GM21381 (cell line): Measurements from ENCODE around the gene RFX6.

Experiments
- ATAC-seq: cut with Tn5 transposase; IDR thresholded peaks from one replicate; pipeline ENCODE4 v1.9.1; 2021; ENCODE audit warnings: mild to moderate bottlenecking, moderate library complexity; ENCODE audit not compliant: unreplicated experiment

Gene RFX6

GRCh38 chr6:116894669-116895068 lies 17.6 kb downstream of the RFX6 start:
- ATAC-seq, result no peak

DNA sequence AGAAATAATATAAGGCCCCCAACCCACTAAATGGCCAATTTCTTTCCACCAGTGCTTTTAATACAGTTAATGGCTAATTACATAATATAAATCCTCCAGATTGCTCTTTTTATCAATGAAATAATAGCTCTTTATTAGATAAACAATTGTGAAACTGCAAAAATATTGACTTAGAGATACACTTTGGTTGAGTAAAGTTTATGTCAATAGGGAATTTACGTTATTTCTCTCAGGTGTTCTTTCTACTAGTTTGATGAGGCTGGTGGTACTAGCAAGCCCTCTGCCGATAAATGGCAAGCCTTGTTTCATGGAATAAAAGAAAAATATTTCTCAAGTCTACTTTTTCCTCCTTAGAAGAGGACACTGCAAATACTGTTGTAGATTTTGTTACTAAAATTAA lies 18.9 kb downstream of the RFX6 start:
- ATAC-seq, result no peak

- ATAC-seq, result no peak
Observed at GRCh38 chr6:116902634-116903033, 25.6 kb downstream of the RFX6 start.

GRCh38 chr6:116922853-116923548 lies 46.0 kb downstream of the RFX6 start:
- no peak for ATAC-seq

GRCh38 chr6:116924245-116924644 lies 47.2 kb downstream of the RFX6 start:
- ATAC-seq, result no peak

DNA sequence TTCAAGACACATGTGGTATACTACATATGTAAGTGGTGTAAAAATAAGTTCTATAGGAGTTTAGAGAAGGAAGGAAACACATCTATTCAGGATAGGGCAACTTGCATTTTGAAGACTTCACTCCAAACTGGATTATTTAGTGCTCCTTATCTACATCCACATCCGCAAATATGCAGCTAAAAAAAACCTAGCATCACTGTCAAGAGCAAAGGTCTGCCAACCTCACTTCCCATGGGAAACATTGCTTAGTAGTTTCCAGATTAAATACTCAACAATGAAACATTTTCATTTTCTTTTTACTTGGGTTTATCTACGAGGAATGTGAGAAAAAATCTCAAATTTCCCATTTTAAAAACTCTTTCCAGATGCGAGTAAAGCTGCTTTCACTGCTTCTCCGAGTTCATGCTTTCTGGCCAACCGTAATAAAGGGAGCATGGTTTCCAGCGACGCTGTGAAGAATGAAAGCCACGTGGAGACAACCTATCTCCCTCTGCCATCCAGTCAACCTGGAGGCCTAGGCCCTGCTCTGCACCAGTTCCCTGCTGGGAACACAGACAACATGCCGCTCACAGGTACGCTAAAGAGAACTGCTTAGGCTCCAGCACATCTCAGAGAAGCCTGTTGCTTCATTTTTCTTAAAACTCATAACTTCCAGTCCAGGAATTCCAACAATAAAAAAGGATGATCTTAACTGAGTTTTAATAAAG lies 48.2 kb downstream of the RFX6 start:
- no peak for ATAC-seq

- no peak for ATAC-seq
Observed at GRCh38 chr6:116928677-116929076, 51.6 kb downstream of the RFX6 start.

- ATAC-seq, result no peak
Observed at GRCh38 chr6:116929825-116930224, 52.8 kb downstream of the RFX6 start.

DNA sequence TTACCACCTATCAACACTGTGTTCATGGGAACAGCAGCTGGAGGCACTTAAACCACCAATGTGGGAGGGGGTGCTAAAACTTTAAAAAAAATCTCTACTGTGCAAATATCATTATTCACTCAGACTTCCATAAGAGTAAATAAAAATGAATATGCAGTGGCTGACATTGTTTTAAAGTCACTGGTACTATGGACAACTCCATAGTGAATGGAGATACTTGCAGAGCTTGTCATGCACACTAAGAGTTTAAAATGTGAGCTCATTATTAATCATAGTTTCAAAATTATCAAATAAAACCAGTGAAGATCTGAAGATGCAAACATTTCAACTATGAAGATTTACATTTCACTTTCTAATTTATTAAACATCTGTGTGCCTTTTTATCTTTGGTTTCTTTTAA lies 54.4 kb downstream of the RFX6 start:
- no peak for ATAC-seq

DNA sequence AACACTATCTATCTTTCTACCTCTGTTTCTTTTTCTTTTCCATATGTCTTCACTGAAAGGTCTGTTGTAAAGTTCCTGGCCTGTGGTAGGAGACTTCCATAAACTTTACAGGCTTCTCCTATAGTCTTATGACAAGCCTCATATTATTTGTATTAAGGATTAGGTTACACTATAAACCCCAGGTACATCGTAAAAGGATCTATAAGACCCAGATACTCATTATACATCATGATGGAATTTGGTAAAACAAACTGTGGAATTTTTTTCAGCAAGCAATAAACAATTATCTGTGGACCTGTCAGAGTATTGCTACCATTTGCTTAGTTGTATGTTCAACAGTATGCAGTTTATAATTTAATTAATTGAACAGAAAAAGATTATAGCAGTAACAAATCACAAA lies 55.5 kb downstream of the RFX6 start:
- ATAC-seq, result no peak

DNA sequence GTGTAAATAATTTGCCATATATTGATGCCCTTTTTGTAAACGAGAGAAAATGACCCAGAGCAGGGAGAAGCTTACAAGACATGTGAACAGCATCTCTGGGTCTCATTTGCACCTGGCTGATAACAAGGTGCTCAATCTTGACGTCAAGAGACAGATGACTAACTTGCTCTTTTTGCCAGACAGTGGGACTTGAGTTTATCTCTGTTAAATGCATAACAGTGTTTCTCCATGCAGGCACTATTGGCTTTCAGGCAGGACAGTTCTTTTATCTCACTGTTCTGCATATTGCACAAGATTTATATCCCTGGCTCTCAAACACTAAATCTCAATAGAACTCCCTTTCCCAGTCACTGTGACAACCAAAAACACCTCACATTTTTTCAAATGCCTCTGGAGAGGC lies 56.4 kb downstream of the RFX6 start:
- ATAC-seq, result no peak

- ATAC-seq, result no peak
Observed at GRCh38 chr6:116938305-116938704, 61.3 kb downstream of the RFX6 start.

- ATAC-seq, result no peak
Observed at GRCh38 chr6:116941727-116942126, 64.7 kb downstream of the RFX6 start.

DNA sequence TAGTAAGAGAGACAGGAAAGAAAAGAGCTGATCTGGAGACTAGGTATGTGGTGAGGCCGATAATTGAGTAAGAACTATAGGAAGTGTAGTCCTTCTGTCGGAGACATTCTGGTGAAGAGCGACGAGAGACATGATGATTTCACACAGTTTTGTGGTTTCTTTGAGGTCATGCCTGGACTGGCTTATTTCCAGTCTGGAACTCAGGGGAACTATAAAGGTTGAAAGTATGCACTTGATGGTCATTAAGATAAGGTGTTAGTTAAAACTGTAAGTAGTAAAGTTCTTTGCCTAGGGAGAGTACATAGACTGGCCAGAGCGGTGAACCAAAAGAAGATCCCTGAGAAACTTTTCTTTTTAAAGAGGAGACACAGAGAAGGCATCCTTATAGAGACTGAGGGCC lies 68.8 kb downstream of the RFX6 start:
- ATAC-seq, result no peak

GRCh38 chr6:116948533-116949304 lies 71.7 kb downstream of the RFX6 start:
- ATAC-seq, result no peak

- no peak for ATAC-seq
Observed at GRCh38 chr6:116949964-116950363, 72.9 kb downstream of the RFX6 start.

DNA sequence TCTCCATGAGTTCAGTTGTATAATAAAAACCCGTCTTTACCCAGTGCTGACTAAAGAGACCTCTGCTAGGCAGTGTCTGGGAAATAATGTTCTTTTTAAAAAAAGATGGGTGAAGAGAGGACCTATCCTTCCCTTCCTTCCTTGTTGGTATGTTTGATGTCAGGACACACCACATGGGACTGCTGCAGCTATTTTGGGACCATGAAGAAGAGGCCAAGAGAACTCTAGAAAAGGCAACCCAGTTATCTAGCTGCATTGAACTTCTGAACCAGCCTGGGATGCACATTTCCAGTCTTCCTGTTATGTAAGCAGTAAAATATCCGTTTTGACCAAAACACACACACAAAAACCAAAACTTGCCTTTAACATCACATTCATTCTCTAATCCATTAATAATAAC lies 77.3 kb downstream of the RFX6 start:
- ATAC-seq, result no peak

DNA sequence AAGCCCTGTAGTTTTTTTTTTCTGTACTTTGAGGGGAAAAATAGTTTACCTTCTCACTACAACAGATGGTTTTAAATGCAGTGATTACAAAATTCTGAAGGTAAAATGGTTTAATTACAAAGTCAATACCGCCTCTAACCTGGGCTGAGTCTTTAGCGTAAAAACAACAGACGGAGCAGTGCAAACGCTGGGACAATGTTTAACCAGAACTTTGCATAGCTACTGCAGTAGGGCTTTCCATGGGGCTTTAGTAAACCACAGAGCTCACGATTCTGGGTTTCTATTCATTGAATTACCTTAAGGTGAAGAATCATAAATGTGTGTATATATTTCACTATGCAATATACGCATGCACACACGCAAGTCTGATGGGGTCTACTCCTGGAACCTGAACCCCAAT lies 77.9 kb downstream of the RFX6 start:
- no peak for ATAC-seq

DNA sequence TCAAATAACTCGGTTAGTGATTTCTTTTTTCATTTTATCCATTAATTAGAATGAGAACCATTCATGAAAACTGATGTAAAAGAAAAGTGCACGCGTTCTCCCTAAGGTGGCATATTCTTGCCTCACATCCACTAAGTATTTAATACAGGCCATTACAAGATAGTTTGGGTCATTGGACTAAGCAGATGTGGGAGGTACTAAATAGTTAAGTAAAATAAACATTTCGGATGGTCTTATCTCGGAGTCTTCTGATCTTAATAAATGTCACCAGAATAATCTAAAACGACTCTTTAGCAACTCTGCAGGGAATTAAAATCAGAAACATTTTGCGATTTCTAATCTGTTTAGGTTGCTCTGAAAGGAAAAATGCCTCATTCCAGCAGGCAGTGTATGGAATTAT lies 78.7 kb downstream of the RFX6 start:
- no peak for ATAC-seq

GRCh38 chr6:116963972-116964371 lies 86.9 kb downstream of the RFX6 start:
- ATAC-seq, result no peak

DNA sequence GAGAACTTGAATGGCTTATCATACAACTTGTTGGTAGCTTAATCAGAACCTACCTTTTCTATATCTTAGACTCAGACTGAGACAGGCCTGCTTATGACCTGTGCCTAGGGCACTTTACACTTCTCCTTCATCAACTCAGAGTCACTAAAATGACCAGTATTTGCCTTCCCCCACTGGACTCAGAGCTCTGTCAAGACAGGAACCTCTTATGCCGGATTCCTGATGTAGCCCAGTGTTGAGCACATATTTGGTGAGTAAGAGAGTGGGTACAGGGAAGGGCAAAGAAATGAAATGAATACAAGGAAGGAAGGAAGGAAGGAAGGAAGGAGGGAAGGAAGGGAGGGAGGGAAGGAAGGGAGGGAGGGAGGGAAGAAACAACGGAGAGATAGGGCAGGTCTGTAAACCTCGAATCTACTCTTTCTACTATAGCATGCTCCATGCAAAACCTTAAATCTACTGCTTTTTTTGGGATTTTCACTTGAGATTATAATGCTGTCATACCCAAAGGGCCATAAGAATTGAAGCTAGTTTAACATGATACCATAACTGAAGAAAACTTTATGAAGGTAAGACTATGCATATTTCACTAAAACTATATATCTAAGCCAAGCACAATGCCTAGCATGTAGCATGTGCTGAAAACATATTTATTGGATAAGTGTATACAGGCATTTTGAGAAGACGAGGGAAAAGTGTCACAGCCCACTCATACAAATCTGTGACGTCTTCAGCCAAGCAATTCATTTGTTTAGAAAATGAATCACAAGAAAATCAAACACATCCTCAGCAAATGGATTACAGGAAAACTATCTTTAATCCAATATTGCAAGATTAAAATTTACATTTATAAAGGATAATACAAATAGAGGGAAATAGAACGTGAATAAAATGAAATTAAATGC lies 89.9 kb downstream of the RFX6 start:
- ATAC-seq, result no peak
